Esophagus muscularis mucosa (tissue), 4 donors: Measurements from ENCODE around the gene DIAPH1.

Experiments
- EP300 ChIP-seq: sonication (generic); formaldehyde crosslinking; IDR thresholded peaks from one replicate; pipeline ENCODE4 v1.6.1; 2017; ENCODE audit warnings: antibody characterized with exemption
- POLR2A ChIP-seq: fragments of 450-650 bp; IDR thresholded peaks from one replicate; pipeline ENCODE4 v1.6.1; 2017; ENCODE audit warnings: antibody characterized with exemption, moderate library complexity, mild to moderate bottlenecking, low read depth
- POLR2AphosphoS5 ChIP-seq, 2 donors: sonication (generic); formaldehyde crosslinking; IDR thresholded peaks; one replicate each; pipeline ENCODE4 v1.6.1; 2017; ENCODE audit warnings: antibody characterized with exemption in 2 of 2
- TF ChIP-seq, protein P1 (sequence below), 3 experiments: fragments of 200-600 bp in 2 of 3; fragments of 450-650 bp in 1 of 3; sonication (generic) in 2 of 3; IDR thresholded peaks; one replicate each; pipeline ENCODE4 v1.5.1; 2017 to 2019; ENCODE audit warnings: antibody characterized with exemption in 3 of 3, mild to moderate bottlenecking in 2 of 3, moderate library complexity in 1 of 3

- TF ChIP-seq POLR2AphosphoS5 (IDR thresholded peaks at IDR 0.05) (no peak), POLR2A (no peak), EP300 (no peak)
- TF ChIP-seq, protein P1, sequence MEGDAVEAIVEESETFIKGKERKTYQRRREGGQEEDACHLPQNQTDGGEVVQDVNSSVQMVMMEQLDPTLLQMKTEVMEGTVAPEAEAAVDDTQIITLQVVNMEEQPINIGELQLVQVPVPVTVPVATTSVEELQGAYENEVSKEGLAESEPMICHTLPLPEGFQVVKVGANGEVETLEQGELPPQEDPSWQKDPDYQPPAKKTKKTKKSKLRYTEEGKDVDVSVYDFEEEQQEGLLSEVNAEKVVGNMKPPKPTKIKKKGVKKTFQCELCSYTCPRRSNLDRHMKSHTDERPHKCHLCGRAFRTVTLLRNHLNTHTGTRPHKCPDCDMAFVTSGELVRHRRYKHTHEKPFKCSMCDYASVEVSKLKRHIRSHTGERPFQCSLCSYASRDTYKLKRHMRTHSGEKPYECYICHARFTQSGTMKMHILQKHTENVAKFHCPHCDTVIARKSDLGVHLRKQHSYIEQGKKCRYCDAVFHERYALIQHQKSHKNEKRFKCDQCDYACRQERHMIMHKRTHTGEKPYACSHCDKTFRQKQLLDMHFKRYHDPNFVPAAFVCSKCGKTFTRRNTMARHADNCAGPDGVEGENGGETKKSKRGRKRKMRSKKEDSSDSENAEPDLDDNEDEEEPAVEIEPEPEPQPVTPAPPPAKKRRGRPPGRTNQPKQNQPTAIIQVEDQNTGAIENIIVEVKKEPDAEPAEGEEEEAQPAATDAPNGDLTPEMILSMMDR (IDR thresholded peaks at IDR 0.05): no peak
Observed at GRCh38 chr5:141479776-141480175, 139.0 kb downstream of the DIAPH1 start.
